WTC11 (cell line): ENCODE data around the gene TCHP. TPM values are rescaled to one million over a fixed set of nuclear protein-coding genes. Genes with fewer than 3 reads are reported as not detected.

Source experiments
- ATAC-seq: fragments of 200-7000 bp; cut with Tn5 transposase; 2 replicates; pipeline ENCODE4 v1.10.0; 2021; ENCODE audit warnings: mild to moderate bottlenecking, moderate library complexity
- CTCF ChIA-PET: fragments of 300-600 bp; sonication (Branson Sonifier 250); formaldehyde crosslinking; loops from one replicate; lab custom pipeline; 2021; ENCODE audit warnings: antibody characterized with exemption; lab: Charles Lee
- POLR2A ChIA-PET: fragments of 350-600 bp; sonication (Branson Sonifier 250); formaldehyde crosslinking; loops from one replicate; lab custom pipeline; 2021; ENCODE audit warnings: antibody characterized with exemption; lab: Charles Lee
- DNase-seq: peaks from one replicate; pipeline ENCODE4 v3.0.0; 2021; ENCODE audit warnings: low spot score
- H3K27ac Mint-ChIP-seq: 2 replicates; pipeline ENCODE4 v1.8.0; 2021; ENCODE audit warnings: mixed read lengths
- H3K27me3 Mint-ChIP-seq: 2 replicates; pipeline ENCODE4 v1.8.0; 2021; ENCODE audit warnings: low read depth, mild to moderate bottlenecking, moderate library complexity, mixed read lengths
- H3K36me3 Mint-ChIP-seq: 2 replicates; pipeline ENCODE4 v1.8.0; 2021; ENCODE audit warnings: mixed read lengths
- H3K4me1 Mint-ChIP-seq: 2 replicates; pipeline ENCODE4 v1.8.0; 2022; ENCODE audit warnings: mixed read lengths
- H3K4me3 Mint-ChIP-seq: 2 replicates; pipeline ENCODE4 v1.8.0; 2021; ENCODE audit warnings: mild to moderate bottlenecking, moderate library complexity, mixed read lengths
- H3K9me3 Mint-ChIP-seq: 2 replicates; pipeline ENCODE4 v1.8.0; 2021; ENCODE audit warnings: mixed read lengths
- ATF2 ChIP-seq: sonication (generic); formaldehyde crosslinking; IDR thresholded peaks from 2 replicates; pipeline ENCODE4 v1.8.1; 2022; ENCODE audit warnings: low read depth, missing genetic modification reagents, borderline replicate concordance
- CDX4 ChIP-seq: fragments of 250-450 bp; sonication (Bioruptor Pico); IDR thresholded peaks from 2 replicates; pipeline ENCODE4 v1.9.0; 2021; ENCODE audit warnings: moderate library complexity, mild to moderate bottlenecking, inconsistent platforms, borderline replicate concordance
- ETV6 ChIP-seq: sonication (generic); formaldehyde crosslinking; IDR thresholded peaks from 2 replicates; pipeline ENCODE4 v1.8.1; 2022; ENCODE audit warnings: mild to moderate bottlenecking, missing genetic modification reagents
- FOXJ3 ChIP-seq: sonication (generic); formaldehyde crosslinking; IDR thresholded peaks from 2 replicates; pipeline ENCODE4 v1.9.0; 2021; ENCODE audit warnings: missing genetic modification reagents, mild to moderate bottlenecking, borderline replicate concordance
- FOXP1 ChIP-seq: sonication (generic); formaldehyde crosslinking; IDR thresholded peaks from 2 replicates; pipeline ENCODE4 v1.8.0; 2022; ENCODE audit warnings: missing genetic modification reagents, mild to moderate bottlenecking, moderate library complexity, borderline replicate concordance
- JAZF1 ChIP-seq: fragments of 250-450 bp; sonication (Bioruptor Pico); IDR thresholded peaks from 2 replicates; pipeline ENCODE4 v1.9.0; 2021; ENCODE audit warnings: moderate library complexity, mild to moderate bottlenecking, inconsistent platforms
- MAX ChIP-seq: sonication (generic); formaldehyde crosslinking; IDR thresholded peaks from 2 replicates; pipeline ENCODE4 v1.8.0; 2022; ENCODE audit warnings: mild to moderate bottlenecking, missing genetic modification reagents
- NR2C2 ChIP-seq: sonication (generic); formaldehyde crosslinking; IDR thresholded peaks from 2 replicates; pipeline ENCODE4 v1.8.0; 2022; ENCODE audit warnings: mild to moderate bottlenecking, missing genetic modification reagents
- RELA ChIP-seq: sonication (generic); formaldehyde crosslinking; IDR thresholded peaks from 2 replicates; pipeline ENCODE4 v1.8.1; 2022; ENCODE audit warnings: missing genetic modification reagents, mild to moderate bottlenecking, borderline replicate concordance
- SMAD3 ChIP-seq: sonication (generic); formaldehyde crosslinking; IDR thresholded peaks from 2 replicates; pipeline ENCODE4 v1.8.0; 2022; ENCODE audit warnings: missing genetic modification reagents, mild to moderate bottlenecking, borderline replicate concordance
- SOX15 ChIP-seq: fragments of 250-450 bp; sonication (Bioruptor Pico); IDR thresholded peaks from 2 replicates; pipeline ENCODE4 v1.9.0; 2021; ENCODE audit warnings: mild to moderate bottlenecking
- total RNA-seq: library from RNA; stranded (reverse); gene quantifications from 3 replicates; pipeline ENCODE4 v1.2.3, GENCODE V29; 2021
- TF ChIP-seq, protein P1 (sequence below): sonication (generic); formaldehyde crosslinking; IDR thresholded peaks from 2 replicates; pipeline ENCODE4 v1.8.1; 2023; ENCODE audit warnings: mild to moderate bottlenecking, missing genetic modification reagents, moderate library complexity

Gene TCHP
- total RNA-seq, 1 experiment from 2014 or later: 7.9 TPM

- TF ChIP-seq NR2C2 (CRISPR knock-in tag) (no peak), SOX15 (no peak), MAX (CRISPR knock-in tag) (no peak), ATF2 (CRISPR knock-in tag) (no peak), SMAD3 (CRISPR knock-in tag) (no peak)
Observed at GRCh38 chr12:109892748-109893147, 7.3 kb upstream of the TCHP start (continued).

GRCh38 chr12:109893261-109893995, 6.6 kb upstream of the TCHP start:
- CTCF ChIA-PET: interaction anchor here (1.0 kb wide), 1 partner anchor 18 kb away, joined by 6 read pairs; no protein-coding TSS in a partner anchor
- TF ChIP-seq ETV6 (CRISPR knock-in tag) (no peak), RELA (CRISPR knock-in tag) (no peak), JAZF1 (CRISPR knock-in tag) (no peak), FOXJ3 (no peak)
- TF ChIP-seq, all 79 proteins: peak for 0
- Mint-ChIP-seq H3K27me3 (peaks cover 97% of the 10 kb centered on the region), H3K36me3 (no peaks in the 10 kb centered on the region), H3K4me3 (no peak overlapping the region), H3K27ac (no peak overlapping the region), H3K4me1 (peaks cover 6% of the 10 kb centered on the region), H3K9me3 (no peaks in the 10 kb centered on the region)
- ATAC-seq: no peak
- DNase-seq: no peak
- POLR2A ChIA-PET: no interaction called here

DNA sequence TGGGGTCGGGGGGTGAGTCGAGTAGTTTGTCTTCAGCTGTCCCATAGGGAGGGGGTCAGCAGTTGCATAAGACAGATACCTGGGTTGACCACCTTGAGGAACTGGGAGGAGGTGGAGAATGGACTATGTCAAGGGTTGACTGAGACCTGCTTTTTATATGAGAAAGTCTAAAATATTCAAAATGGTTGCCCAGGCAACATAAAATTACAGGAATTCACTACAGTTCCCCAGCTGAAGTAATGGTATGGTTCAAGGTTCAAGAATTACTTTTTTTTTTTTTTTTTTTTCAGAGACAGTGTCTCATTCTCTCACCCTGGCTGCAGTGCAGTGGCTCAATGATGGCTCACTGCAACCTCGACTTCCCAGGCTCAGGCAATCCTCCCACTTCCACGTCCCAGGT, 5.1 kb upstream of the TCHP start:
- Mint-ChIP-seq H3K4me1 (peaks cover 3% of the 10 kb centered on the region), H3K4me3 (no peak overlapping the region)
- POLR2A ChIA-PET: no interaction called here
- no peak for TF ChIP-seq ATF2 (CRISPR knock-in tag)
- TF ChIP-seq, all 79 proteins: peak for 0
- no peak for ATAC-seq
- Mint-ChIP-seq H3K36me3 (no peaks in the 10 kb centered on the region), H3K9me3 (no peaks in the 10 kb centered on the region), H3K27ac (no peak overlapping the region), H3K27me3 (peaks cover 98% of the 10 kb centered on the region)
- no peak for DNase-seq
- CTCF ChIA-PET: interaction anchor here (0.6 to 1.4 kb wide), 3 partner anchors 13 to 65 kb away, joined by 3 to 4 read pairs (median 3); no protein-coding TSS in a partner anchor

GRCh38 chr12:109896188-109896587, 3.9 kb upstream of the TCHP start:
- H3K36me3 Mint-ChIP-seq: no peaks in the 10 kb centered on the region
- TF ChIP-seq, protein P1, sequence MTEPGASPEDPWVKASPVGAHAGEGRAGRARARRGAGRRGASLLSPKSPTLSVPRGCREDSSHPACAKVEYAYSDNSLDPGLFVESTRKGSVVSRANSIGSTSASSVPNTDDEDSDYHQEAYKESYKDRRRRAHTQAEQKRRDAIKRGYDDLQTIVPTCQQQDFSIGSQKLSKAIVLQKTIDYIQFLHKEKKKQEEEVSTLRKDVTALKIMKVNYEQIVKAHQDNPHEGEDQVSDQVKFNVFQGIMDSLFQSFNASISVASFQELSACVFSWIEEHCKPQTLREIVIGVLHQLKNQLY (CRISPR knock-in tag): no peak
- TF ChIP-seq CDX4 (CRISPR knock-in tag): no peak
- TF ChIP-seq FOXP1: no peak
- TF ChIP-seq, all 79 proteins: peak for 0
- ATAC-seq (no peak), DNase-seq (no peak)
- CTCF ChIA-PET: interaction anchor here (1.4 kb wide), 1 partner anchor 15 kb away, joined by 3 read pairs; no protein-coding TSS in a partner anchor
- POLR2A ChIA-PET: no interaction called here
- Mint-ChIP-seq H3K27me3 (peaks cover 99% of the 10 kb centered on the region), H3K9me3 (no peaks in the 10 kb centered on the region), H3K27ac (no peak overlapping the region), H3K4me1 (peaks cover 9% of the 10 kb centered on the region), H3K4me3 (no peak overlapping the region)
